H9 (cell line): ENCODE results near the gene TTYH1. TPM values are rescaled to one million over a fixed set of nuclear protein-coding genes. Genes with fewer than 3 reads are reported as not detected.

ENCODE experiments used
- DNase-seq: peaks from one replicate; pipeline ENCODE4 v3.0.0-alpha.2; 2017
- H2AFZ ChIP-seq: one replicate; pipeline ENCODE4 v1.6.1; 2013; ENCODE audit warnings: mild to moderate bottlenecking, low read length, control low read depth, moderate library complexity
- H2AK5ac ChIP-seq: 2 replicates; pipeline ENCODE4 v1.6.1; 2013; ENCODE audit warnings: low read length, control low read depth, mixed read lengths; ENCODE audit not compliant: insufficient read length
- H2BK120ac ChIP-seq: one replicate; pipeline ENCODE4 v1.6.1; 2013; ENCODE audit warnings: low read depth, mild to moderate bottlenecking, low read length, control low read depth, inconsistent platforms; ENCODE audit not compliant: poor library complexity, severe bottlenecking
- H2BK12ac ChIP-seq: 2 replicates; pipeline ENCODE4 v1.6.1; 2013; ENCODE audit warnings: low read length, control low read depth, mixed read lengths, low read depth; ENCODE audit not compliant: insufficient read length
- H2BK15ac ChIP-seq: 2 replicates; pipeline ENCODE4 v1.6.1; 2013; ENCODE audit warnings: low read depth, low read length, control low read depth
- H2BK20ac ChIP-seq: one replicate; pipeline ENCODE4 v1.6.1; 2013; ENCODE audit warnings: low read depth, mild to moderate bottlenecking, low read length, control low read depth, inconsistent platforms; ENCODE audit not compliant: poor library complexity, severe bottlenecking
- H2BK5ac ChIP-seq: 2 replicates; pipeline ENCODE4 v1.6.1; 2013; ENCODE audit warnings: low read length, control low read depth, mixed read lengths; ENCODE audit not compliant: insufficient read length
- H3K14ac ChIP-seq: 2 replicates; pipeline ENCODE4 v1.6.1; 2013; ENCODE audit warnings: low read length, control low read depth; ENCODE audit not compliant: insufficient read depth
- H3K18ac ChIP-seq: 2 replicates; pipeline ENCODE4 v1.6.1; 2013; ENCODE audit warnings: low read depth, mild to moderate bottlenecking, mixed read lengths, low read length, control low read depth; ENCODE audit not compliant: insufficient read length
- H3K23ac ChIP-seq: 2 replicates; pipeline ENCODE4 v1.6.1; 2013; ENCODE audit warnings: low read length, control low read depth, mixed read lengths, low read depth; ENCODE audit not compliant: insufficient read length
- H3K23me2 ChIP-seq: 2 replicates; pipeline ENCODE4 v1.6.1; 2013; ENCODE audit warnings: low read depth, mild to moderate bottlenecking, mixed read lengths, low read length, control low read depth; ENCODE audit not compliant: insufficient read length, poor library complexity, severe bottlenecking
- H3K27ac ChIP-seq: 2 replicates; pipeline ENCODE4 v1.5.1; 2013; ENCODE audit warnings: low read length, control low read depth, mixed read lengths, low read depth; ENCODE audit not compliant: insufficient read length
- H3K27me3 ChIP-seq: 2 replicates; pipeline ENCODE4 v1.6.1; 2013; ENCODE audit warnings: low read length, control low read depth, inconsistent platforms; ENCODE audit not compliant: insufficient read depth
- H3K4ac ChIP-seq: 2 replicates; pipeline ENCODE4 v1.6.1; 2013; ENCODE audit warnings: low read depth, mild to moderate bottlenecking, control low read depth, inconsistent platforms, low read length, moderate library complexity
- H3K4me1 ChIP-seq: 2 replicates; pipeline ENCODE4 v1.6.1; 2013; ENCODE audit warnings: low read length, control low read depth, inconsistent platforms; ENCODE audit not compliant: insufficient read depth
- H3K4me2 ChIP-seq: 2 replicates; pipeline ENCODE4 v1.6.1; 2013; ENCODE audit warnings: low read length, control low read depth, mixed read lengths; ENCODE audit not compliant: insufficient read length, insufficient read depth
- H3K56ac ChIP-seq: 2 replicates; pipeline ENCODE4 v1.6.1; 2013; ENCODE audit warnings: low read depth, mild to moderate bottlenecking, mixed read lengths, low read length, control low read depth; ENCODE audit not compliant: insufficient read length
- H3K79me1 ChIP-seq: 2 replicates; pipeline ENCODE4 v1.6.1; 2013; ENCODE audit warnings: low read depth, mild to moderate bottlenecking, moderate library complexity, low read length, control low read depth, inconsistent platforms; ENCODE audit not compliant: insufficient read depth, poor library complexity, severe bottlenecking
- H3K79me2 ChIP-seq: 2 replicates; pipeline ENCODE4 v1.6.1; 2013; ENCODE audit warnings: low read length, control low read depth, inconsistent platforms; ENCODE audit not compliant: insufficient read depth
- H3K9ac ChIP-seq: 2 replicates; pipeline ENCODE4 v1.6.1; 2013; ENCODE audit warnings: low read length, control low read depth, mixed read lengths; ENCODE audit not compliant: insufficient read length; ENCODE audit errors: extremely low read depth
- H3K9me3 ChIP-seq: one replicate; pipeline ENCODE4 v1.6.1; 2013; ENCODE audit warnings: low read depth, low read length, inconsistent platforms; ENCODE audit not compliant: control insufficient read depth
- H3T11ph ChIP-seq: one replicate; pipeline ENCODE4 v1.6.1; 2013; ENCODE audit warnings: mild to moderate bottlenecking, low read length, control low read depth, inconsistent platforms
- H4K20me1 ChIP-seq: one replicate; pipeline ENCODE4 v1.6.1; 2013; ENCODE audit not compliant: control insufficient read depth, insufficient read length, insufficient read depth
- H4K5ac ChIP-seq: 2 replicates; pipeline ENCODE4 v1.6.1; 2013; ENCODE audit warnings: low read depth, mild to moderate bottlenecking, mixed read lengths, low read length, control low read depth; ENCODE audit not compliant: insufficient read length
- H4K8ac ChIP-seq: replicated peaks from 2 replicates; pipeline ENCODE4 v1.6.1; 2013; ENCODE audit warnings: low read length, control low read depth, mixed read lengths, low read depth; ENCODE audit not compliant: insufficient read length
- H4K91ac ChIP-seq: 2 replicates; pipeline ENCODE4 v1.6.1; 2013; ENCODE audit warnings: low read depth, mild to moderate bottlenecking, moderate library complexity, mixed read lengths, low read length, control low read depth; ENCODE audit not compliant: insufficient read length
- H3K27ac Mint-ChIP-seq, 3 experiments: 2 replicates in 2 of 3; 3 replicates in 1 of 3; pipeline ENCODE4 v1.8.0; 2020 to 2021; ENCODE audit warnings: mixed read lengths in 3 of 3, mild to moderate bottlenecking in 1 of 3, moderate library complexity in 1 of 3
- H3K27me3 Mint-ChIP-seq: 2 replicates; pipeline ENCODE4 v1.8.0; 2021; ENCODE audit warnings: low read depth, mild to moderate bottlenecking, moderate library complexity, mixed read lengths
- H3K36me3 Mint-ChIP-seq, 3 experiments: 2 replicates in 2 of 3; 3 replicates in 1 of 3; pipeline ENCODE4 v1.8.0; 2020 to 2021; ENCODE audit warnings: low read depth in 3 of 3, mixed read lengths in 3 of 3; ENCODE audit not compliant: insufficient read depth in 1 of 3
- H3K4me1 Mint-ChIP-seq, 2 experiments: 2 replicates each; pipeline ENCODE4 v1.8.0; 2020; ENCODE audit warnings: mixed read lengths in 2 of 2
- H3K4me3 Mint-ChIP-seq, 2 experiments: 2 replicates in 1 of 2; 3 replicates in 1 of 2; pipeline ENCODE4 v1.8.0; 2020 to 2021; ENCODE audit warnings: mild to moderate bottlenecking in 2 of 2, mixed read lengths in 2 of 2, moderate library complexity in 1 of 2
- H3K9me3 Mint-ChIP-seq, 2 experiments: 2 replicates in 1 of 2; 3 replicates in 1 of 2; pipeline ENCODE4 v1.8.0; 2020; ENCODE audit warnings: mild to moderate bottlenecking in 2 of 2, mixed read lengths in 2 of 2, moderate library complexity in 1 of 2
- WGBS: extraction: QIAGEN DNeasy Blood & Tissue Kit; methylation state at CpG from one replicate; pipeline ENCODE4 v1.1.7; 2013; ENCODE audit warnings: missing lambda C conversion rate, low lambda C conversion rate, mixed read lengths; ENCODE audit not compliant: insufficient read length; ENCODE audit errors: extremely low coverage; 5-methylcytosine and 5-hydroxymethylcytosine counted together
- total RNA-seq: library from RNA; stranded (reverse); gene quantifications from 2 replicates; pipeline ENCODE4 v1.2.1, GENCODE V29; 2021
- TF ChIP-seq, protein P1 (sequence below): fragments of 200-600 bp; sonication (generic); conservative IDR thresholded peaks from 3 replicates; pipeline ENCODE4 v1.8.0; 2021; ENCODE audit warnings: antibody characterized with exemption, mild to moderate bottlenecking

Gene TTYH1
- total RNA-seq, 1 experiment from 2014 or later: 47.1 TPM

DNA sequence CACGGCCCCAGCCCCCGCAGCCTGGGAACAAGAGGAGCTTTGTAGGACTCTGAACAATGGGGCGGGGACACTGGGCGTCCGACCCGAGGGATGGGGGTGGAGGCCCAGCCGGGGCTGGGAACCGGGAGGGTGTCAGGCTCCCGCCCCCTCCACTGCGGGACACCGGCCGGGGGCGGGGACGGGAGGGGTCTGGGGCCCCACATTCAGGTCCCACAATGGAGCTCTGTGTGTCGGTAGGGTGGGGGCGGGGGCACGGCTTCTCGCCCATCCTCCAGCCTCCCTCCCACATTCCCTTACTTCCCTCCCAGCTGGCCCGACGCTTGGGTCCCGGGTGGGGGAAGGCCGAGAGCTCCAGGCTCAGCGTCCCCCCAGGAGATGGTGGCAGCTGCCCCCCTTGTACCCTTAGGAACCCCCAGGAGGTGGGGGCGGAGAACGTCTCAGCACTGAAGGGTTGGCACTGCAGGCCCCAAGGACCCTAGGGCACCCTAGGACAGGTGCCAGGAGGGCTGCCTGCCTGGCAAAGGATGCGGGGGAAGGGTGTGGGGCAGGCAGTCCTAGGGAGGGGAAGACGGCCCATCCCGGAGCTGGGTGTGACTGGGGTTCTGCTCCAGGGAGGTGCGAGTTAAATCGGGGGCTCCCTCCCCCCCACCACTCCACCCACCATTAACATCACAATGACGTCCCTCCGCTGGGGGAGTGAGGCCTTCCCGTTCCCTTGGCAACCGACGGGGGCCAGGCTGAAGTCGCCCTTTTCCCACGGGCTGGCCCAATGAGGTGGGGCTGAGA is 5.3 kb downstream of the TTYH1 start:
- Histone ChIP-seq H3K27ac (no peak overlapping the region), H2BK120ac (no peak overlapping the region), H3K4ac (no peak overlapping the region), H2BK15ac (no peak overlapping the region), H3K23ac (no peak overlapping the region), H4K20me1 (no peaks in the 10 kb centered on the region), H4K8ac (no peak overlapping the region), H3K79me2 (no peaks in the 10 kb centered on the region), H3K4me2 (peak overlapping the region; percentile 30), H3T11ph (no peak overlapping the region), H3K56ac (no peak overlapping the region), H2AK5ac (no peak overlapping the region), H2BK12ac (no peak overlapping the region), H3K14ac (peak overlapping the region; percentile 74; the same call in 1 of the 2 replicates), H3K4me1 (peaks cover 5% of the 10 kb centered on the region; the same call in 1 of the 2 replicates), H3K79me1 (no peaks in the 10 kb centered on the region), H3K18ac (peak overlapping the region; percentile 89), H3K9ac (no peak overlapping the region), H4K91ac (no peak overlapping the region), H2BK5ac (no peak overlapping the region), H2BK20ac (no peak overlapping the region), H4K5ac (no peak overlapping the region), H2AFZ (no peak overlapping the region), H3K27me3 (peaks cover 4% of the 10 kb centered on the region; the same call in 1 of the 2 replicates), H3K23me2 (peaks cover 13% of the 10 kb centered on the region), H3K9me3 (no peaks in the 10 kb centered on the region)
- peaks cover 0 to 2% of the 10 kb centered on the region in 2 experiments; a peak in 3 of 5 replicates for H3K9me3 Mint-ChIP-seq
- DNase-seq: peak; percentile 76
- H3K27ac Mint-ChIP-seq: peak overlapping the region; percentile 90 to 96 (median 96); a peak in 6 of 7 replicates
- peaks cover 18 to 47% (median 41%) of the 10 kb centered on the region in 3 experiments; a peak in 6 of 7 replicates for H3K36me3 Mint-ChIP-seq
- peaks cover 41 to 51% of the 10 kb centered on the region in 2 experiments for H3K4me1 Mint-ChIP-seq
- H3K4me3 Mint-ChIP-seq: peak overlapping the region; percentile 52 to 74
- peaks cover 48% of the 10 kb centered on the region for H3K27me3 Mint-ChIP-seq
- TF ChIP-seq, protein P1, sequence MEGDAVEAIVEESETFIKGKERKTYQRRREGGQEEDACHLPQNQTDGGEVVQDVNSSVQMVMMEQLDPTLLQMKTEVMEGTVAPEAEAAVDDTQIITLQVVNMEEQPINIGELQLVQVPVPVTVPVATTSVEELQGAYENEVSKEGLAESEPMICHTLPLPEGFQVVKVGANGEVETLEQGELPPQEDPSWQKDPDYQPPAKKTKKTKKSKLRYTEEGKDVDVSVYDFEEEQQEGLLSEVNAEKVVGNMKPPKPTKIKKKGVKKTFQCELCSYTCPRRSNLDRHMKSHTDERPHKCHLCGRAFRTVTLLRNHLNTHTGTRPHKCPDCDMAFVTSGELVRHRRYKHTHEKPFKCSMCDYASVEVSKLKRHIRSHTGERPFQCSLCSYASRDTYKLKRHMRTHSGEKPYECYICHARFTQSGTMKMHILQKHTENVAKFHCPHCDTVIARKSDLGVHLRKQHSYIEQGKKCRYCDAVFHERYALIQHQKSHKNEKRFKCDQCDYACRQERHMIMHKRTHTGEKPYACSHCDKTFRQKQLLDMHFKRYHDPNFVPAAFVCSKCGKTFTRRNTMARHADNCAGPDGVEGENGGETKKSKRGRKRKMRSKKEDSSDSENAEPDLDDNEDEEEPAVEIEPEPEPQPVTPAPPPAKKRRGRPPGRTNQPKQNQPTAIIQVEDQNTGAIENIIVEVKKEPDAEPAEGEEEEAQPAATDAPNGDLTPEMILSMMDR: no peak
- no CpG with 5 or more reads among the region's 37 CpGs for WGBS
